Left forelimb (tissue), 1 donor: ENCODE measurements around the gene VAT1L.
"Not testable (repeated sequence)": the region's sequence is repeated elsewhere in the genome, so short reads cannot be mapped to it uniquely, and the experiment has no call there.

ENCODE experiments used
- DNase-seq: peaks from one replicate; pipeline ENCODE4 v3.0.0-alpha.2; 2018; ENCODE audit warnings: low spot score

The VAT1L gene

DNA sequence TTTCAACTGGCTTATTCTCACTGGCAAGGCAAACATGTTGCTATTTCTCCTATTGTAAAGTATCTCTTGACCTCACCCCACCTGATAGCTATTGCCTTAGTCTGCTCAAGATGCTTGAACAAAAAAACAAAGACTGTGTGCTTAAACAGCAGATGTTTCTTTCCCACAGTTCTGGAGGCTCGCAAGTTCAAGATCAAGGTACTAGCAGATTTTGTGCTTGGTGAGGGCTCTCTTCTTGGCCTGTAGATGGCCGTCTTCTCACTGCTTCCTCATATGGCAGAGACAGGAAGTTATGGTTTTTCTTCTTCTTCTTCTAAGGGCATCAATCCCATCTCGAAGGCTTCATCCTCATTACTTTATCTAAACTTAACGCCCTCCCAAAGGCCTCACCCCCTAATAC is 124.3 kb downstream of the VAT1L start:
- DNase-seq = no peak

- DNase-seq = no peak
Observed at GRCh38 chr16:77913738-77914253, 125.4 kb downstream of the VAT1L start.

DNA sequence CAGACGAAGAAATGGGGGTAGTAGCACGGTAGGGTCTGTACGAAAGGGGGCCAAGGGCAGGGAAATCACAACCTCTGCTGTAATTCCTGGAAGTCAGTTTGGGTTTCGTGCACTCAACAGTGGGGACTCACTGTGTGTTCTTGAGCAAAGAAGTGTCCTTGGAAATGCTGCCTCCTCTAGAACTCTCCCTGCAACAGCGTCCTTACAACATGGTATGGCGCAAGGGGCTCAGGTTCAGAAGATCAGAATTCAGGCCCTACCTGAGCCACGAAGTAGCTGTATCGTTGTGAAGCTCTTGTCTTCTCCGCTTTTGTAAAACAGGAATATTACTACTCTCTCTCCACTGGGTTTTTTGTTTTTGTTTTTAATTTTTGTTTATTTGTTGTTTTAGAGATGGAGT is 127.7 kb downstream of the VAT1L start:
- no peak for DNase-seq

GRCh38 chr16:77917971-77918370 is 129.6 kb downstream of the VAT1L start:
- DNase-seq = no peak

GRCh38 chr16:77918809-77919707 is 130.7 kb downstream of the VAT1L start:
- DNase-seq = no peak

GRCh38 chr16:77919761-77920415 is 131.5 kb downstream of the VAT1L start:
- DNase-seq = no peak

- DNase-seq = no peak
Observed at GRCh38 chr16:77920984-77921383, 132.6 kb downstream of the VAT1L start.

DNA sequence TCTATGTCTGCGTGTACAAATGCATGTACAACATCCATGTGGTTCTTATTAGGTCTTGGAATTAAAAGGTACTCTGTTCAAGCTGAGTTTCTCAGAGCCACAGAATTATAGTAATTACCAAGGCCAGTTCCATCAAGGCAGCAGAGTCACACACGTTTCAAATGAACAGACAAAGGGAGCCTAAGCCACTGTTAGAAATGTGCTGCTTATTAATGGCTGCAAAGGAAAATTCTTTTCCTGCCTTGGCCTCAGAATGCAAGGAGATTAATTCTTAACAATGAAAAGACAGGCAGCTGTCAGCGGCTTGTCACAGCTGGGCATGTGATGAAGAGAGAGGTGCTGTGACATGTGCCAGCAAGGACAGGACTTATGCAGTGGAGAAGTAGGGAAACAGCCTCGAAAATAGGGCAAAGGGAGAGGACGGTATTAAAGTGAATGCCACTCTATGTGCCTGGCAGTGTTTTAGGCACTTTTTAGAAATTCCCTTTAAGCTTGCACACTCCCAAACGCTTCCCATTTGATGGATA is 133.9 kb downstream of the VAT1L start:
- DNase-seq = no peak

- no peak for DNase-seq
Observed at GRCh38 chr16:77925531-77925930, 137.2 kb downstream of the VAT1L start.

GRCh38 chr16:77928096-77928495 is 139.7 kb downstream of the VAT1L start:
- DNase-seq = no peak

DNA sequence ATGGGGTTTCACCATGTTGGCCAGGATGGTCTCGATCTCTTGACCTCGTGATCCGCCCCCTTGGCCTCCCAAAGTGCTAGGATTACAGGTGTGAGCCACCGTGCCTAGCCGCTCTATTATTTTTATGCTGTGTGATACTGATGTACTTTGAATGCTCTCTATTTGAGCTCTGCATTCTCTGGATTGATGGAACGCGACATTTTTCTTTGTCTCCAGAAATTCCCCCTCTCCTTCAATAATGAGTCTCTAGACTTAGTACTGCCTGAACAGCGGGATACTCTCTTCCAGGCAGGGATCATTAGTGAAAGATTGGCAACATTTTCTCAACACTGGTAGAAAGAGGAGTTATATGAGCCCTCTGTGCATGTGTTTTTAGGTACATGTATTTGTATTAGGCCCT is 140.6 kb downstream of the VAT1L start:
- DNase-seq = no peak

- DNase-seq = no peak
Observed at GRCh38 chr16:77931058-77931457, 142.7 kb downstream of the VAT1L start.

GRCh38 chr16:77937473-77938149 is 149.2 kb downstream of the VAT1L start:
- no peak for DNase-seq

DNA sequence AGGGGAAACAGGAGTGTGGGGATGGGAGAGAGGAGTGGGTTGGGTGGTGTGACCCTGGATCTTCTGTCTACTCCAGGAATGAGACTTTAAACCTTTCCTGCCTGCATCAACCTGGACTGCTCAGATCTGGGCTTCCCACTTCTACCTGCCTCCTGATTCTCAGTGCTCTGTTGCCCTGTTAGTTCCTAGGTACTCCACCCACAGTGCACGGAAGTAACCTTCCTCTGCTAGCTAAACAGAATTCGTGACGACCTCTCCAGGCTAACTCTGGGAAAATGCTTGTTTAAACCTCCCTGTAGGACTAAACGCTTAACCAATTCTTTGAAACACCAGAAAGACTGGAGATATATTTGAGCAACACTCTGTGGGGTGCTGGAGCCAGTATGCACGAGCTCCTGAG is 150.5 kb downstream of the VAT1L start:
- DNase-seq = no peak

GRCh38 chr16:77939968-77940367 is 151.6 kb downstream of the VAT1L start:
- no peak for DNase-seq

DNA sequence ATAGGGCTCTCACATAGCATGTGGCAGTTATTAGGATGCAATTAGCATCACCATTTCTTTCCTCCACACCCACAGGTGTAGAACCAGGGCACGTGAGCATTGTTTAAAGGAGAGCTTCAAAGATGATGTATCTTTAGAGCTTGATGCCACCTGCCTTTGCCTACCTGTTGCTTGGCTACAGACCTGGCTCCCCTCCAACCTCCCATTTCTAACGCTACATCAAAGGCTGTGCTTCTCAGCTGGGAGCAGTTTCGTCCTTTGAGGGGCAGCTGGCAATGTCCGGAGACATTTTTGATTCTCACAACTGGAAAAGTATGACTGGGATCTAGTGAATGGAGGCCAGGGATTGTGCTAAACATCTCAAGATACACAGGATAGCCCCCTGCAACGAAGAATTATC is 155.4 kb downstream of the VAT1L start:
- no peak for DNase-seq

DNA sequence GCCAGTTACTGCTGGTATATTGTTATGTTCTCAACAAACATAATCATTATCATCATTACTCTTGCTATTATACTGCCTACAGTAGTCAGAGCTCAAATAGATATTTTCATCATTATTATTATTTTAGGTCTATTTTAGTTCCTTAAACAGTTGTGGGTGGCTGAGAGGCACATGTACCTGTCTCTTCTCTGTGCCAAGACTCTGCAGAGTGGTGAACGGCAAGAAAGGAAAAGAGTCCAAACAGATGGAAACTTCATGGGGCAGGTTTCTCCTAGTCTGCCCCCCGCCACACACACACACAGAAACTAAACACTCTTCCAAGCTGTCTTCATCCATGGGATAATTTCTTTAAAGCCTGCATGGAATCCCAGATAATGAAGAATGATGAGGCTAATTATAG is 156.3 kb downstream of the VAT1L start:
- no peak for DNase-seq

DNA sequence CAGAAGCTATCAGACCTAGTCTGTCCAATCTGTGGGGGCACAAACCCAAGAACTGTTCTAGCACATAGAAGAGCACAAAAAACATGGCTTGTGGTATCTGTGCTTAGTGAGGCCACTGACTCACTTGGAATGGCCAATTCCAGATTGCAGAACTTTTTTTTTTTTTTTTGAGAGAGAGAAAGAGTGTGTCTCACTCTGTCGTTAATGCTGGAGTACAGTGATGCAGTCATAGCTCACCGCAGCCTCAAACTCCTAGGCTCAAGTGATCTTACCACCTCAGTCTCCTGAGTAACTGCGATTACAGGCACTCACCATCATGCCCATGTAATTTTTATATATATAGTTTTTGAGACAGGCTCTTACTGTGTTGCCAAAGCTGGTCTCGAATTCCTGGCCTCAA is 156.8 kb downstream of the VAT1L start:
- no peak for DNase-seq

GRCh38 chr16:77946823-77947222 is 158.5 kb downstream of the VAT1L start:
- DNase-seq = no peak

DNA sequence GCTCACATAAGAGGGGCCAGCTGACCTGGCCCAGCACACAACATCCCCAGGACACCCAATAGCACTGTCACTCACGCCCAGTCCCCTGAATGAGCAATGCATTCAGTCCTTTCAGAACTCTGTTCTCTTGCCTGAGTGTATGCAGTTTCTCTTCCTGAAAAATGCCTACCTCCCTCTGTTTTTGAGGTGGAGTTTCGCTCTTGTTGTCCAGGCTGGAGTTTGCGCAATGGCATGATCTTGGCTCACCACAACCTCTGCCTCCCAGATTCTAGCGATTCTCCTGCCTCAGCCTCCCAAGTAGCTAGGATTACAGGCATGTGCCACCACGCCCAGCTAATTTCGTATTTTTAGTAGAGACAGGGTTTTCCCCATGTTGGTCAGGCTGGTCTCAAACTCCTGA is 159.2 kb downstream of the VAT1L start:
- DNase-seq = not testable (repeated sequence)

GRCh38 chr16:77948835-77949234 is 160.5 kb downstream of the VAT1L start:
- DNase-seq = no peak

- no peak for DNase-seq
Observed at GRCh38 chr16:77949445-77949844, 161.1 kb downstream of the VAT1L start.
